Esophagus muscularis mucosa (tissue), 4 donors: ENCODE measurements around the gene TOP2A. TPM values are rescaled to one million over a fixed set of nuclear protein-coding genes. Genes with fewer than 3 reads are reported as not detected.

Source experiments
- DNase-seq: peaks from one replicate; pipeline ENCODE4 v3.0.0-alpha.2; 2017; ENCODE audit errors: extremely low spot score
- H3K27ac ChIP-seq, 4 donors: fragments of 200-600 bp; sonication (generic); replicated peaks in 1 of 4; 1 replicate in 3 of 4; 2 replicates in 1 of 4; pipeline ENCODE4 v1.5.1; 2016 to 2019; ENCODE audit warnings: mild to moderate bottlenecking in 1 of 4
- H3K27me3 ChIP-seq, 4 donors: fragments of 200-600 bp; sonication (generic); one replicate each; pipeline versions ENCODE4 v1.5.1 to v1.6.0; 2016 to 2019
- H3K36me3 ChIP-seq, 4 donors: fragments of 200-600 bp; sonication (generic); one replicate each; pipeline ENCODE4 v1.5.1; 2016 to 2019
- H3K4me1 ChIP-seq, 4 donors: fragments of 200-600 bp; sonication (generic); one replicate each; pipeline ENCODE4 v1.5.1; 2016 to 2019
- H3K4me3 ChIP-seq, 4 donors: fragments of 200-600 bp; sonication (generic); 1 replicate in 2 of 4; 2 replicates in 2 of 4; pipeline ENCODE4 v1.5.1; 2016 to 2019; ENCODE audit warnings: mild to moderate bottlenecking in 4 of 4, moderate library complexity in 1 of 4
- H3K9me3 ChIP-seq, 4 donors: fragments of 200-600 bp; sonication (generic); 1 replicate in 3 of 4; 2 replicates in 1 of 4; pipeline ENCODE4 v1.5.1; 2016 to 2019
- EP300 ChIP-seq: sonication (generic); formaldehyde crosslinking; IDR thresholded peaks from one replicate; pipeline ENCODE4 v1.6.1; 2017; ENCODE audit warnings: antibody characterized with exemption
- POLR2A ChIP-seq: fragments of 450-650 bp; IDR thresholded peaks from one replicate; pipeline ENCODE4 v1.6.1; 2017; ENCODE audit warnings: antibody characterized with exemption, moderate library complexity, mild to moderate bottlenecking, low read depth
- POLR2AphosphoS5 ChIP-seq, 2 donors: sonication (generic); formaldehyde crosslinking; IDR thresholded peaks; one replicate each; pipeline ENCODE4 v1.6.1; 2017; ENCODE audit warnings: antibody characterized with exemption in 2 of 2
- WGBS: methylation state at CpG from one replicate; pipeline ENCODE4 v1.1.5; 2018; 5-methylcytosine and 5-hydroxymethylcytosine counted together
- intact Hi-C: fragments of 100-400 bp; cut with DNase I; formaldehyde crosslinking; loops from one replicate; pipeline ENCODE4 v1.15.1; 2023
- small RNA-seq, 3 donors: library from RNA; depleted of rRNA; stranded (forward); fragments of <200 nt; gene quantifications; one replicate each; pipeline ENCODE3, GENCODE V24; 2016
- total RNA-seq, 4 donors: library from RNA; depleted of rRNA; stranded (reverse); fragments of >200 nt; gene quantifications; one replicate each; pipeline versions ENCODE4 v1.1.0 to v1.2.1, GENCODE V29; 2016
- TF ChIP-seq, protein P1 (sequence below), 3 experiments: fragments of 200-600 bp in 2 of 3; fragments of 450-650 bp in 1 of 3; sonication (generic) in 2 of 3; IDR thresholded peaks; one replicate each; pipeline ENCODE4 v1.5.1; 2017 to 2019; ENCODE audit warnings: antibody characterized with exemption in 3 of 3, mild to moderate bottlenecking in 2 of 3, moderate library complexity in 1 of 3

The TOP2A gene
- total RNA-seq, 4 donors from 2014 or later, result under 0.01 to 1.4 (median 0.30) TPM

DNA sequence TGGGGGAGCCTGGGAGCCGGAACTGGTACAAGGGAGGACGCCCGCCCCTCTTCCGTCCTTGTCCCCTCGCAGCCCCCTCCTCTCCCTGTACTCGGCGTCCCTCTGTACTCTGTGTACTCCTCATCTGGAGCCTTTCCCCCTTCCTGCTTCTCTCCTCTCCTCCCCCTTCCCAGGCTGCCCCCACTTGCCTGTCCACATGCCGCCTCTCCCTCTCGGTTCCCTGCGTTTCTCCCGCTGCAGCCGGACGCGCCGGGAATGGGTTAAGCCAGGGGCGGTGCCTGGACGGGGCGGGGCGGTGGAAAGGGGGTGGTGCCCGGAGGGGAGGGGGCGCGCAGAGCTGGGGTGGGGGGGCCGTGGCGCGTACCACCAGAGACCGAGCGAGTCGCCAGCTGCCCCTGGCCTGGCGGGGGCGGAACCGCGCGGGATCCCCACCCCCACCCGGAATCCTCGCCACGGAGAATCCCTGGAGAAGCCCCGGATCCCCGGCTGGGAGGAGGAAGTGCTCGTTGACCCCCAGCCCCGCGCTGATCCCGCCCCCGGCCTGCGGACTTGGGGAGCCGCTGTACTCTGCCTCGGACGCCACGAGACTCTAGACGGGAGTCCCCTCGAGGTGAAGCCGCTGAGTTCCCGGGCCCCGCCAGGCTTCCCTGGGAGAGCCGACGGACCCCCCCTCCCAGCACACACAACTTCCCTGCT is 75.7 kb downstream of the TOP2A start:
- peak overlapping the region; percentile 87 to 97 (median 92) for H3K4me3 ChIP-seq
- no peak for TF ChIP-seq EP300
- TF ChIP-seq, protein P1, sequence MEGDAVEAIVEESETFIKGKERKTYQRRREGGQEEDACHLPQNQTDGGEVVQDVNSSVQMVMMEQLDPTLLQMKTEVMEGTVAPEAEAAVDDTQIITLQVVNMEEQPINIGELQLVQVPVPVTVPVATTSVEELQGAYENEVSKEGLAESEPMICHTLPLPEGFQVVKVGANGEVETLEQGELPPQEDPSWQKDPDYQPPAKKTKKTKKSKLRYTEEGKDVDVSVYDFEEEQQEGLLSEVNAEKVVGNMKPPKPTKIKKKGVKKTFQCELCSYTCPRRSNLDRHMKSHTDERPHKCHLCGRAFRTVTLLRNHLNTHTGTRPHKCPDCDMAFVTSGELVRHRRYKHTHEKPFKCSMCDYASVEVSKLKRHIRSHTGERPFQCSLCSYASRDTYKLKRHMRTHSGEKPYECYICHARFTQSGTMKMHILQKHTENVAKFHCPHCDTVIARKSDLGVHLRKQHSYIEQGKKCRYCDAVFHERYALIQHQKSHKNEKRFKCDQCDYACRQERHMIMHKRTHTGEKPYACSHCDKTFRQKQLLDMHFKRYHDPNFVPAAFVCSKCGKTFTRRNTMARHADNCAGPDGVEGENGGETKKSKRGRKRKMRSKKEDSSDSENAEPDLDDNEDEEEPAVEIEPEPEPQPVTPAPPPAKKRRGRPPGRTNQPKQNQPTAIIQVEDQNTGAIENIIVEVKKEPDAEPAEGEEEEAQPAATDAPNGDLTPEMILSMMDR (IDR thresholded peaks at IDR 0.05), result no peak
- peak; percentile 45 for TF ChIP-seq POLR2A
- TF ChIP-seq POLR2AphosphoS5 (IDR thresholded peaks at IDR 0.05), result peak; percentile 63 to 83
- WGBS, result under 1% methylated on average over 30 of the region's 55 CpGs
- H3K27me3 ChIP-seq, result no peaks in the 10 kb centered on the region
- intact Hi-C loops, result loop anchor here (2.0 kb wide), 1 partner anchor 25 kb away; no protein-coding TSS in a partner anchor
- no peaks in the 10 kb centered on the region for H3K9me3 ChIP-seq
- DNase-seq, result no peak
- H3K27ac ChIP-seq, result peak overlapping the region; percentile 96 to 98 (median 96)
- H3K36me3 ChIP-seq, result no peaks in the 10 kb centered on the region
- H3K4me1 ChIP-seq, result peaks cover 62 to 87% (median 84%) of the 10 kb centered on the region in 4 donors

DNA sequence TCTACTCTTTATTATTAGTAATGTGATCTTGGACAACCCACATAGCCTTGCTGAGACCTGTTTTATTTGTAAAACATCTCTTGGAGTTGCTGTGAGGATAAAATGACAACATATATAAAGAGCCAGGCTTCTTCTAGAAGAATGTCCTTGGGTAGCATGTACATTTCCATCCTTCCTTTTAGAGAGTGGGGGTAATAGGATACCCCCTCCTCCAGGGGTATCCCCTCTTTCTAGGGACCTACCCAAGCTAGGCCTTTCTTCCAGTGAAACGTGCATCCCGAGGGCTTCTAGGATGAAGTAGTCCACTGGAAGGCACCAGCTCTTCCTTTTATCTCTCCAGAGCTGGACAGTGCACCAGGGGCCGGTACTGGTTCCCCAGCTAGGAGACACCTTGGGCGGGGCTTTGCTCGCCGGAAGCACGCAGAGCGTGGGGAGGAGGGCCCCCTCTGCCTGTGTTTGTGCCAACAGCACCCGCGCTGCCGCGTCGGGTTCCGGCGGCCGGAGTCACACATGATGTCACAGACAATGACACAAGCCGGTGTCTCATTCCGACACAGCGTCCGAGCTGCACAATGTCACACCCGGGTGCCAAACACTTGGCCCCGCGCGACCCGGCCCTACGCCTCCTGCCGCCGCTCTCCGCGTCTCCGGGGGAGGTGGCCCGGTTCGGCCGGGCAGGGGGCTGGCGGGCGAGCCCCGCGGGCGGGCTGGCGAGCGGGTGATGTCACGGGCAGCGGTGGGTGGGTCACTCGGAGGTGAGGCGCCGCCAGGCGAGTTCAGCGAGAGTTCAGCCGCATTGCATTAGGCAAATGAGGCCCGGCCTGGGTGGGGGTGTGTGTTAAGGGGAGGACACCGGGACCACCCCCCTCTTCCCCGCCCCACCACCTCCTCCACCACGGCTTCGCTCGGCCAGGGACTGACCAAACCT is 76.6 kb downstream of the TOP2A start:
- WGBS, result 0% methylated on average over 4 of the region's 55 CpGs
- H3K9me3 ChIP-seq, result no peaks in the 10 kb centered on the region
- intact Hi-C loops, result no loop called here

DNA sequence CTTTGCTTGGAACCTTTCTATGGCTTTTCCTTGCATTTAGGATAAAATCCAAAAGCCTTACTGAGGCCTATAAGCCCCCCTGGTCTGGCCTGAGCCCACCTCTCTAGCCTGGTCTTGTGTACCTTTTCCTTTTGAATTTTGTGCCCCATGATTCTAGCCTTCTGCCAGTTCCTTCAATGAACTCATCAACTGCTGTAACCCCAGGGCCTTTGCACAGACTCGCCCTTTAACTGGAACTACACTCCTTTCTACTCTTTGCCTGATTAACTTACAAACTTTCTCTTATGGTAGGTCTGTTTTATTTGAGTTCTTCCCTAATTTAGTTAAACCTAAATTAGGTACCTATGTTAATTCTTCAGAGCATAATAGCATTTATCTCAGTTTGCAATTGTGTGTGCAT is 77.4 kb downstream of the TOP2A start:
- Histone ChIP-seq H3K4me1 (peaks cover 52 to 87% (median 84%) of the 10 kb centered on the region in 4 donors), H3K27me3 (no peaks in the 10 kb centered on the region), H3K27ac (peak overlapping the region; percentile 96 to 98 (median 96)), H3K4me3 (no peak overlapping the region), H3K9me3 (no peaks in the 10 kb centered on the region), H3K36me3 (no peaks in the 10 kb centered on the region)
- intact Hi-C loops, result no loop called here
- TF ChIP-seq EP300, result no peak
- TF ChIP-seq, protein P1 (IDR thresholded peaks at IDR 0.05), result no peak
- TF ChIP-seq POLR2A, result no peak
- no peak for TF ChIP-seq POLR2AphosphoS5 (IDR thresholded peaks at IDR 0.05)
- 100% methylated on average over 1 of the region's 1 CpG for WGBS
- no peak for DNase-seq

More for the DNA sequence above, 76.6 kb downstream of the TOP2A start:
- Histone ChIP-seq H3K27me3 (no peaks in the 10 kb centered on the region), H3K36me3 (no peaks in the 10 kb centered on the region), H3K4me3 (peak overlapping the region; percentile 87 to 97 (median 92)), H3K4me1 (peaks cover 53 to 87% (median 84%) of the 10 kb centered on the region in 4 donors), H3K27ac (peak overlapping the region; percentile 96 to 98 (median 96))
- peak; percentile 97 for DNase-seq
- TF ChIP-seq EP300 (no peak), POLR2A (peak; percentile 60), POLR2AphosphoS5 (IDR thresholded peaks at IDR 0.05) (peak; percentile 93)
- TF ChIP-seq, protein P1 (IDR thresholded peaks at IDR 0.05), result peak in 2 of 3 experiments; percentile 8 to 26

DNA sequence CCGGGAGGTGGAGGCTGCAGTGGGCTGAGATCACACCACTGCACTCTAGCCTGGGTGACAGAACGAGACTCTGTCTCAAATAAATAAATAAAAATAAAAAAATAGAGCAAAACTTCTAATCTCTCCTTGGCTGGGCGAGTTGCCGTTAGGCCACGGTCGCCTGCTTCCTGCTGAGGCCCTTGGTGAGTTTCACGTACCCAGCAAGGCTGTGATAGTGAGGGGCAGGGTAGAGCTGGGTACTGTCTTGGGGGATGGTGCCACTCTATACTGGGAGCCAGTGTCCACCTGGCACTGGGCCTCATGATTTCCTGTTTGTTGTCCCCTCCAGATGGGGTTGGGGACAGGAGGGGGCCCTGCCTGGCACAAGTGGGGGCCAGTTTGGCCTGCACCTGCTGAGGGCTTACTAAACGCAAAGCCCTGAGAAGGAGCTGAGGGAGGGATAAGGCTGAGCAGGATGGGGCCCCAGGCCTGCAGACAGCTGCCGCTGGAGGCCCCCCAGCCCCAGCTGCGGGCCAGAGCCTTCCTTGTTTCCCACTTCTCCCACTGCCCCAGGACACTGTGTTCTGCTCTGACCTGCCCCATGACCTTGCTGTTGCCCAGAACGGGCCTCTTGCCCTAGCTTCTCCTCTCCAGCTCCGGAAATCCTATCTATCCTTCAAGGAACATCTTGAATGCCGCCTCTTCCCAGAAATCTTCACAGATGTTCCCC is 78.6 kb downstream of the TOP2A start:
- intact Hi-C loops, result no loop called here
- Histone ChIP-seq H3K27me3 (no peaks in the 10 kb centered on the region), H3K27ac (peak overlapping the region; percentile 65 to 98 (median 96)), H3K4me3 (no peak overlapping the region), H3K36me3 (no peaks in the 10 kb centered on the region), H3K4me1 (peaks cover 55 to 87% (median 84%) of the 10 kb centered on the region in 4 donors), H3K9me3 (no peaks in the 10 kb centered on the region)
- no peak for DNase-seq
- TF ChIP-seq POLR2A (no peak), POLR2AphosphoS5 (IDR thresholded peaks at IDR 0.05) (no peak), EP300 (no peak)
- TF ChIP-seq, protein P1 (IDR thresholded peaks at IDR 0.05), result no peak
- 55% methylated on average over 12 of the region's 13 CpGs for WGBS

Small RNA genes within 50 kb of the gene (small RNA-seq; reads per million reads assigned to genes)
- 0 reads per million in 3 donors for gene RF00019
- 0 reads per million in 3 donors for gene RNA5SP441

Other genes starting within 250 kb of the TOP2A start
- 1 to 10 TPM; 1.5 to 5.4 (median 2.9) TPM for gene RAPGEFL1, start 240.4 kb downstream of the TOP2A start, total RNA-seq
- gene WIPF2, start 198.6 kb downstream of the TOP2A start, total RNA-seq, result 10 to 100 TPM in 2 of 4 donors, 1 to 10 TPM in 2; 7.8 to 21.5 (median 12.1) TPM
- under 1 TPM; 0.32 to 0.83 (median 0.44) TPM for gene CDC6, start 130.0 kb downstream of the TOP2A start, total RNA-seq
- 10 to 100 TPM; 26.2 to 53.5 (median 52.2) TPM for gene RARA, start 108.7 kb downstream of the TOP2A start, total RNA-seq
- gene GJD3, start 53.2 kb downstream of the TOP2A start, total RNA-seq, result under 1 TPM in 2 of 4 donors, not detected in 2; 0.40 to 0.50 TPM
- gene IGFBP4, start 25.6 kb upstream of the TOP2A start, total RNA-seq, result 100 to 1,000 TPM; 258 to 444 (median 268) TPM
- gene TNS4, start 83.7 kb upstream of the TOP2A start, total RNA-seq, result not detected
- under 1 TPM in 1 of 4 donors, not detected in 3; 0.33 TPM for gene CCR7, start 147.6 kb upstream of the TOP2A start, total RNA-seq
- gene SMARCE1, start 229.9 kb upstream of the TOP2A start, total RNA-seq, result 100 to 1,000 TPM in 2 of 4 donors, 10 to 100 TPM in 2; 86.8 to 112 (median 102) TPM
- gene KRT222, start 247.3 kb upstream of the TOP2A start, total RNA-seq, result 1 to 10 TPM in 3 of 4 donors, under 1 TPM in 1; 0.97 to 3.0 (median 2.7) TPM